BLaER1 (cell line): Measurements from ENCODE around the gene TST.

ENCODE experiments used
- H3K27ac ChIP-seq: shearing (Covaris generic); formaldehyde crosslinking; 2 replicates; pipeline ENCODE4 v1.8.1; 2022
- H3K27me3 ChIP-seq: shearing (Covaris generic); formaldehyde crosslinking; 2 replicates; pipeline ENCODE4 v1.8.1; 2022
- H3K36me3 ChIP-seq: shearing (Covaris generic); formaldehyde crosslinking; 2 replicates; pipeline ENCODE4 v1.8.1; 2022
- H3K4me1 ChIP-seq: shearing (Covaris generic); formaldehyde crosslinking; 2 replicates; pipeline ENCODE4 v1.8.1; 2022
- H3K4me2 ChIP-seq: shearing (Covaris generic); formaldehyde crosslinking; 2 replicates; pipeline ENCODE4 v1.8.1; 2022
- H3K4me3 ChIP-seq: shearing (Covaris generic); formaldehyde crosslinking; 2 replicates; pipeline ENCODE4 v1.8.1; 2022
- H3K9ac ChIP-seq: shearing (Covaris generic); formaldehyde crosslinking; 2 replicates; pipeline ENCODE4 v1.8.1; 2022
- H3K9me3 ChIP-seq: shearing (Covaris generic); formaldehyde crosslinking; 2 replicates; pipeline ENCODE4 v1.8.1; 2022
- H4K20me1 ChIP-seq: shearing (Covaris generic); formaldehyde crosslinking; 2 replicates; pipeline ENCODE4 v1.8.1; 2022
- Cebpa-rat ChIP-seq: shearing (Covaris generic); IDR thresholded peaks from 2 replicates; pipeline ENCODE4 v1.8.1; 2022

The TST gene

GRCh38 chr22:37054056-37054395, 34.8 kb upstream of the TST start:
- no peak for TF ChIP-seq Cebpa-rat
- Histone ChIP-seq H4K20me1 (0 out of 2 replicates have a peak, but pooled peaks cover 25% of the 10 kb centered on the region), H3K4me3 (no peak overlapping the region), H3K4me2 (peak overlapping the region; percentile 93), H3K9me3 (no peaks in the 10 kb centered on the region), H3K36me3 (peaks cover 49% of the 10 kb centered on the region), H3K4me1 (peaks cover 51% of the 10 kb centered on the region), H3K9ac (peak overlapping the region; percentile 49; the same call in 1 of the 2 replicates), H3K27ac (no peak overlapping the region), H3K27me3 (no peaks in the 10 kb centered on the region)

- Histone ChIP-seq H3K27me3 (no peaks in the 10 kb centered on the region), H3K9ac (peak overlapping the region; percentile 49; the same call in 1 of the 2 replicates), H3K4me2 (peak overlapping the region; percentile 93), H3K9me3 (no peaks in the 10 kb centered on the region), H3K36me3 (peaks cover 43% of the 10 kb centered on the region), H3K27ac (no peak overlapping the region; the same call in 1 of the 2 replicates), H3K4me1 (peaks cover 51% of the 10 kb centered on the region), H3K4me3 (no peak overlapping the region), H4K20me1 (0 out of 2 replicates have a peak, but pooled peaks cover 25% of the 10 kb centered on the region)
- TF ChIP-seq Cebpa-rat = no peak
Observed at GRCh38 chr22:37053310-37054055, 34.2 kb upstream of the TST start.

GRCh38 chr22:37052386-37053309, 33.4 kb upstream of the TST start:
- Histone ChIP-seq H3K27ac (no peak overlapping the region; the same call in 1 of the 2 replicates), H3K9ac (peak overlapping the region; percentile 79)
- TF ChIP-seq Cebpa-rat = no peak

GRCh38 chr22:37051391-37052385, 32.4 kb upstream of the TST start, which contains the start of gene KCTD17:
Gene KCTD17 (plus strand): TSS chr22:37051742. CDS start chr22:37051761, 19 bp downstream.
- Histone ChIP-seq H3K27ac (peak within 1 kb of the TSS; percentile 73), H3K36me3 (peaks cover 26% of the 10 kb centered on the region), H3K4me1 (peaks cover 61% of the 10 kb centered on the region), H3K4me3 (peak within 1 kb of the TSS; percentile 88), H3K9me3 (no peaks in the 10 kb centered on the region), H3K4me2 (peak within 1 kb of the TSS; percentile 93), H3K9ac (peak within 1 kb of the TSS; percentile 79), H4K20me1 (0 out of 2 replicates have a peak, but pooled peaks cover 25% of the 10 kb centered on the region), H3K27me3 (no peaks in the 10 kb centered on the region)
- no peak for TF ChIP-seq Cebpa-rat

More at GRCh38 chr22:37052386-37053309, 33.4 kb upstream of the TST start:
- peaks cover 51% of the 10 kb centered on the region for H3K4me1 ChIP-seq
- peak overlapping the region; percentile 88 for H3K4me3 ChIP-seq
- peak overlapping the region; percentile 93 for H3K4me2 ChIP-seq
- H3K36me3 ChIP-seq = peaks cover 35% of the 10 kb centered on the region
- no peaks in the 10 kb centered on the region for H3K9me3 ChIP-seq
- 0 out of 2 replicates have a peak, but pooled peaks cover 25% of the 10 kb centered on the region for H4K20me1 ChIP-seq
- no peaks in the 10 kb centered on the region for H3K27me3 ChIP-seq

DNA sequence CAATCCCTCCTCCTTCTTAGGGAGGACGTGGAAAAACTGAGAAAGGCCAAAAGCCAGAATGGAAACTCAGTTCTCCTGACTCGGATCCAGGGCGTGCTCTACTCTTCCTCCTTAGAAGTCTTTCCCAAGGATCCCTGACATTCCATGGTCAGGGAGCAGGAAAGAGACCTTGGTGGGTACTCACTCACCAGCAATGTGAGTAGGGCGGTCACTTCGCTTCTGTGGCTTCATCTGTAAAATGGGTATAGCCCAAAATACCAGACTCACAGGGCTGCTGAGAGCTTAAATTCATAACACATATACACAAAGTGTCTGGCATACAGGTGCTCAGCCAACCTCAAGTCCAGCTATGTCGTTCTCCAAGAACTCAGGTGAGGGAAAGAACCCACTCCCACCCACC, 31.7 kb upstream of the TST start:
- Histone ChIP-seq H4K20me1 (0 out of 2 replicates have a peak, but pooled peaks cover 25% of the 10 kb centered on the region), H3K27me3 (no peaks in the 10 kb centered on the region), H3K9me3 (no peaks in the 10 kb centered on the region), H3K36me3 (peaks cover 18% of the 10 kb centered on the region), H3K9ac (no peak overlapping the region), H3K4me3 (no peak overlapping the region), H3K4me2 (peak overlapping the region; percentile 93), H3K4me1 (peaks cover 68% of the 10 kb centered on the region), H3K27ac (no peak overlapping the region; the same call in 1 of the 2 replicates)
- no peak for TF ChIP-seq Cebpa-rat

GRCh38 chr22:37049224-37049623, 30.0 kb upstream of the TST start:
- peaks cover 68% of the 10 kb centered on the region for H3K4me1 ChIP-seq
- TF ChIP-seq Cebpa-rat = no peak
- H3K27ac ChIP-seq = no peak overlapping the region

GRCh38 chr22:37048133-37048532, 28.9 kb upstream of the TST start:
- Histone ChIP-seq H4K20me1 (0 out of 2 replicates have a peak, but pooled peaks cover 10% of the 10 kb centered on the region), H3K9me3 (no peaks in the 10 kb centered on the region), H3K27me3 (no peaks in the 10 kb centered on the region), H3K9ac (no peak overlapping the region), H3K4me1 (peaks cover 68% of the 10 kb centered on the region), H3K36me3 (no peaks in the 10 kb centered on the region), H3K4me3 (no peak overlapping the region), H3K27ac (no peak overlapping the region), H3K4me2 (no peak overlapping the region)
- TF ChIP-seq Cebpa-rat = no peak

More at GRCh38 chr22:37049224-37049623, 30.0 kb upstream of the TST start:
- Histone ChIP-seq H3K27me3 (no peaks in the 10 kb centered on the region), H3K9ac (no peak overlapping the region), H3K36me3 (peaks cover 4% of the 10 kb centered on the region; the same call in 1 of the 2 replicates), H3K4me2 (no peak overlapping the region), H3K4me3 (no peak overlapping the region), H3K9me3 (no peaks in the 10 kb centered on the region), H4K20me1 (0 out of 2 replicates have a peak, but pooled peaks cover 21% of the 10 kb centered on the region)

DNA sequence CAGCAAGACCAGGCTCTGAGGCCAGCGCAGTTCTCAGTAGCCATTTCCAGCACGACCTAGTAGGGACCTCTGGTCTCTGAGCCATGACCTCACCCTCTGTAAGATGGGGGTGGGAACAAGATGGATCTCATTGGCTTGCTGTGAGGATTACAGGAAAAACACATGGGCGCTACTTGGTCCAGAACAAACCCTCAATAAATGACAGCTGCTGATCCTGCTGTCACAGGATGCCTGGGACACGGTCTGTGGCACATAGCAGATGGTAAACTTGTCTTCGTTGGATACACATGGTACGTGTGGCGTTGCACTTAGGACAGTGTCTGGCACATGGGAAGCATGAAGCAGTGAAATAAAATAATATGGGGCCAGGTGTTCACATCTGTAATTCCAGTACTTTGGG, 27.8 kb upstream of the TST start:
- peaks cover 58% of the 10 kb centered on the region for H3K4me1 ChIP-seq

GRCh38 chr22:37046589-37046988, 27.3 kb upstream of the TST start:
- Histone ChIP-seq H4K20me1 (no peaks in the 10 kb centered on the region), H3K9me3 (no peaks in the 10 kb centered on the region), H3K4me1 (peaks cover 57% of the 10 kb centered on the region), H3K27ac (peak overlapping the region; percentile 35; the same call in 1 of the 2 replicates), H3K4me3 (no peak overlapping the region), H3K4me2 (peak overlapping the region; percentile 65), H3K27me3 (no peaks in the 10 kb centered on the region), H3K9ac (no peak overlapping the region), H3K36me3 (no peaks in the 10 kb centered on the region)
- no peak for TF ChIP-seq Cebpa-rat

More for the DNA sequence above, 27.8 kb upstream of the TST start:
- Histone ChIP-seq H3K9me3 (no peaks in the 10 kb centered on the region), H4K20me1 (no peaks in the 10 kb centered on the region), H3K27ac (peak overlapping the region; percentile 35; the same call in 1 of the 2 replicates), H3K4me3 (no peak overlapping the region), H3K4me2 (peak overlapping the region; percentile 65), H3K9ac (no peak overlapping the region), H3K36me3 (no peaks in the 10 kb centered on the region), H3K27me3 (no peaks in the 10 kb centered on the region)
- TF ChIP-seq Cebpa-rat = no peak
